Measurements from ENCODE around the gene CDHR3. TPM values are rescaled to one million over a fixed set of nuclear protein-coding genes. Genes with fewer than 3 reads are reported as not detected.

CDHR3 gene
- total and polyA plus RNA-seq, 9 of the 15 experiments (the other 6 are each of a cell fraction or from before 2014, with no cell fraction given): 0.03 to 0.66 (median 0.24) TPM; not detected in 1

- no peak for TF ChIP-seq CHD7 (IDR thresholded peaks at IDR 0.05; ENCODE audit: low read depth, low read length)
- TF ChIP-seq RCOR1 (IDR thresholded peaks at IDR 0.05; ENCODE audit: borderline replicate concordance in 1 of 2, low read depth in 2 of 2, low read length in 2 of 2): peak in 1 of 2 experiments; percentile 39; a peak in 1 of 4 replicates
- TF ChIP-seq PHTF2 (CRISPR knock-in tag; IDR thresholded peaks at IDR 0.05): no peak
- TF ChIP-seq TRIM28 (IDR thresholded peaks at IDR 0.05): no peak
- no peak for TF ChIP-seq KLF10 (CRISPR knock-in tag; IDR thresholded peaks at IDR 0.05)
- TF ChIP-seq, protein P1, sequence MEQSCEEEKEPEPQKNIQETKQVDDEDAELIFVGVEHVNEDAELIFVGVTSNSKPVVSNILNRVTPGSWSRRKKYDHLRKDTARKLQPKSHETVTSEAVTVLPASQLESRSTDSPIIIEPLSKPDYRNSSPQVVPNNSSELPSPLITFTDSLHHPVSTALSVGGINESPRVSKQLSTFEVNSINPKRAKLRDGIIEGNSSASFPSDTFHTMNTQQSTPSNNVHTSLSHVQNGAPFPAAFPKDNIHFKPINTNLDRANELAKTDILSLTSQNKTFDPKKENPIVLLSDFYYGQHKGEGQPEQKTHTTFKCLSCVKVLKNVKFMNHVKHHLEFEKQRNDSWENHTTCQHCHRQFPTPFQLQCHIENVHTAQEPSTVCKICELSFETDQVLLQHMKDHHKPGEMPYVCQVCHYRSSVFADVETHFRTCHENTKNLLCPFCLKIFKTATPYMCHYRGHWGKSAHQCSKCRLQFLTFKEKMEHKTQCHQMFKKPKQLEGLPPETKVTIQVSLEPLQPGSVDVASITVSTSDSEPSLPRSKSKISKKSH (CRISPR knock-in tag; IDR thresholded peaks at IDR 0.05): no peak
- TF ChIP-seq GABPB1 (CRISPR knock-in tag; IDR thresholded peaks at IDR 0.05): no peak
- TF ChIP-seq RBM25 (IDR thresholded peaks at IDR 0.05; ENCODE audit: low read depth, low read length, severe bottlenecking): peak; percentile 83
- TF ChIP-seq PHF20 (IDR thresholded peaks at IDR 0.05; ENCODE audit: partially characterized antibody): peak; percentile 15
- no peak for TF ChIP-seq PHB (CRISPR knock-in tag; IDR thresholded peaks at IDR 0.05)
- TF ChIP-seq CHCHD3 (CRISPR knock-in tag; IDR thresholded peaks at IDR 0.05): no peak
- TF ChIP-seq SIX5 (IDR thresholded peaks at IDR 0.05; ENCODE audit: borderline replicate concordance in 1 of 2, insufficient read depth in 1 of 2, low read depth in 1 of 2, low read length in 2 of 2): no peak
- no peak for TF ChIP-seq SRSF7 (optimal IDR thresholded peaks at IDR 0.05; ENCODE audit: low read depth, low read length)
- TF ChIP-seq ZNF695 (CRISPR knock-in tag; IDR thresholded peaks at IDR 0.05): no peak
- TF ChIP-seq ATF7 (IDR thresholded peaks at IDR 0.05): no peak
- no peak for TF ChIP-seq ZKSCAN3 (CRISPR knock-in tag; IDR thresholded peaks at IDR 0.05)
- peak; percentile 42; the same call in 1 of the 2 replicates for TF ChIP-seq CBX1 (IDR thresholded peaks at IDR 0.05; ENCODE audit: low read depth)
These were observed 15.9 kb downstream of the CDHR3 start (continued) for GRCh38 chr7:105978974-105979373.

Measured in K562 (cell line).